ENCODE data around the gene MOB3C. TPM values are rescaled to one million over a fixed set of nuclear protein-coding genes. Genes with fewer than 3 reads are reported as not detected.

The MOB3C gene
- total and polyA plus RNA-seq, 11 donors = 6.0 to 24.0 (median 10.5) TPM

GRCh38 chr1:46568461-46568891, 48.1 kb downstream of the MOB3C start:
- TF ChIP-seq POLR2A (IDR thresholded peaks at IDR 0.05) = no peak
- TF ChIP-seq CTCF (IDR thresholded peaks at IDR 0.05) = no peak
- Histone ChIP-seq H3K9me3 (no peaks in the 10 kb centered on the region), H3K36me3 (peaks cover 2 to 99% (median 70%) of the 10 kb centered on the region in 9 donors), H3K4me3 (no peak overlapping the region), H3K4me1 (peaks cover 0 to 14% (median 6%) of the 10 kb centered on the region in 12 donors), H3K27me3 (no peaks in the 10 kb centered on the region), H3K27ac (no peak overlapping the region)
- 89 to 94% (median 92%) methylated on average over 6 of the region's 6 CpGs for WGBS, 4 donors
- intact Hi-C loops (cut with DNase I) = no loop called here
- ATAC-seq = no peak
- DNase-seq = no peak

- H3K4me3 ChIP-seq = no peak overlapping the region
- 90 to 92% (median 91%) methylated on average over 4 of the region's 4 CpGs for WGBS, 4 donors
- no peaks in the 10 kb centered on the region for H3K9me3 ChIP-seq
- no peak overlapping the region for H3K27ac ChIP-seq
- no peaks in the 10 kb centered on the region for H3K27me3 ChIP-seq
- no peaks in the 10 kb centered on the region for H3K4me1 ChIP-seq
- DNase-seq (no peak), ATAC-seq (no peak)
- intact Hi-C loops (cut with DNase I) = no loop called here
- peaks cover 2 to 99% (median 84%) of the 10 kb centered on the region in 9 donors for H3K36me3 ChIP-seq
- no peak for TF ChIP-seq CTCF (IDR thresholded peaks at IDR 0.05)
- TF ChIP-seq POLR2A (IDR thresholded peaks at IDR 0.05) = no peak
These were observed 53.3 kb downstream of the MOB3C start for GRCh38 chr1:46563341-46563740.

GRCh38 chr1:46562498-46562897, 54.1 kb downstream of the MOB3C start:
- peak in 1 of 4 donors; percentile 36 for ATAC-seq
- peaks cover 0 to 3% (median 0%) of the 10 kb centered on the region in 12 donors for H3K4me1 ChIP-seq
- no peak overlapping the region for H3K4me3 ChIP-seq
- DNase-seq = no peak
- no peaks in the 10 kb centered on the region for H3K27me3 ChIP-seq
- intact Hi-C loops (cut with DNase I) = no loop called here
- H3K27ac ChIP-seq = no peak overlapping the region
- H3K36me3 ChIP-seq = peaks cover 2 to 99% (median 81%) of the 10 kb centered on the region in 9 donors
- TF ChIP-seq POLR2A (IDR thresholded peaks at IDR 0.05) (no peak), CTCF (IDR thresholded peaks at IDR 0.05) (no peak)
- WGBS, 4 donors = 91 to 95% (median 93%) methylated on average over 15 of the region's 15 CpGs
- H3K9me3 ChIP-seq = no peaks in the 10 kb centered on the region

GRCh38 chr1:46558966-46559365, 57.6 kb downstream of the MOB3C start:
- TF ChIP-seq CTCF (IDR thresholded peaks at IDR 0.05) = no peak
- TF ChIP-seq POLR2A (IDR thresholded peaks at IDR 0.05) = no peak
- no peaks in the 10 kb centered on the region for H3K27me3 ChIP-seq
- H3K9me3 ChIP-seq = no peaks in the 10 kb centered on the region
- no peak for ATAC-seq
- intact Hi-C loops (cut with DNase I) = no loop called here
- peaks cover 0 to 3% (median 0%) of the 10 kb centered on the region in 12 donors for H3K4me1 ChIP-seq
- WGBS, 4 donors = 92 to 98% (median 96%) methylated on average over 8 of the region's 8 CpGs
- no peak overlapping the region for H3K27ac ChIP-seq
- no peak overlapping the region for H3K4me3 ChIP-seq
- DNase-seq = peak in 1 of 5 donors; percentile 13
- H3K36me3 ChIP-seq = peaks cover 0 to 70% (median 51%) of the 10 kb centered on the region in 9 donors

Data from heart left ventricle (tissue), 16 donors.